H1 (cell line): ENCODE results near the gene USP6. TPM values are rescaled to one million over a fixed set of nuclear protein-coding genes. Genes with fewer than 3 reads are reported as not detected.

Experiments
- BCL11A ChIP-seq, 2 experiments: IDR thresholded peaks; one replicate each; pipeline ENCODE4 v1.6.1; 2011; ENCODE audit warnings: low read depth in 2 of 2, low read length in 2 of 2, mild to moderate bottlenecking in 2 of 2
- CREB1 ChIP-seq: IDR thresholded peaks from 2 replicates; pipeline ENCODE4 v1.6.1; 2012; ENCODE audit warnings: inconsistent platforms
- CTBP2 ChIP-seq: IDR thresholded peaks from 2 replicates; pipeline ENCODE4 v1.7.0; 2011; ENCODE audit warnings: borderline replicate concordance, mild to moderate bottlenecking, moderate library complexity, mixed read lengths, low read length; ENCODE audit not compliant: insufficient read depth, insufficient read length
- CTCF ChIP-seq, 3 experiments: IDR thresholded peaks; 1 replicate in 2 of 3; 2 replicates in 1 of 3; pipeline versions ENCODE4 v1.5.1 to v1.6.1; 2011; ENCODE audit warnings: low read length in 3 of 3, mild to moderate bottlenecking in 3 of 3, inconsistent platforms in 2 of 3, low read depth in 1 of 3, moderate library complexity in 1 of 3; ENCODE audit not compliant: insufficient read depth in 1 of 3; ENCODE audit errors: control extremely low read depth in 1 of 3
- E2F6 ChIP-seq: IDR thresholded peaks from 2 replicates; pipeline ENCODE4 v1.6.1; 2012; ENCODE audit warnings: inconsistent platforms
- EP300 ChIP-seq, 2 experiments: IDR thresholded peaks; 1 replicate in 1 of 2; 2 replicates in 1 of 2; pipeline ENCODE4 v1.6.1; 2011 to 2012; ENCODE audit warnings: low read depth in 2 of 2, low read length in 2 of 2, mild to moderate bottlenecking in 2 of 2, borderline replicate concordance in 1 of 2, inconsistent platforms in 1 of 2, moderate library complexity in 1 of 2
- JUND ChIP-seq: IDR thresholded peaks from 2 replicates; pipeline ENCODE4 v1.6.1; 2011; ENCODE audit warnings: mild to moderate bottlenecking, improper control_type of control experiment, low read length
- KDM1A ChIP-seq: fragments of 200-600, 300-600 bp; sonication (generic); IDR thresholded peaks from 2 replicates; pipeline ENCODE4 v1.7.1; 2016; ENCODE audit warnings: mild to moderate bottlenecking, low read length, borderline replicate concordance
- MAX ChIP-seq: IDR thresholded peaks from 2 replicates; pipeline ENCODE4 v1.6.1; 2012; ENCODE audit warnings: inconsistent platforms
- PHF8 ChIP-seq: fragments of 200-600 bp; sonication (generic); conservative IDR thresholded peaks from 2 replicates; pipeline ENCODE4 v1.7.1; 2012; ENCODE audit warnings: low read depth, mild to moderate bottlenecking, inconsistent platforms, low read length, moderate library complexity
- RAD21 ChIP-seq, 2 experiments: IDR thresholded peaks in 1 of 2; conservative IDR thresholded peaks in 1 of 2; 2 replicates each; pipeline ENCODE4 v1.6.1; 2011; ENCODE audit warnings: low read depth in 2 of 2, low read length in 2 of 2, improper control_type of control experiment in 1 of 2, inconsistent platforms in 1 of 2, mild to moderate bottlenecking in 1 of 2, moderate library complexity in 1 of 2
- RNF2 ChIP-seq: fragments of 200-900, 300-1000 bp; sonication (generic); IDR thresholded peaks from 2 replicates; pipeline ENCODE4 v1.7.1; 2016; ENCODE audit warnings: borderline replicate concordance, low read depth, mild to moderate bottlenecking, antibody characterized with exemption, low read length; ENCODE audit not compliant: poor library complexity, severe bottlenecking; ENCODE audit errors: missing control alignments
- SIX5 ChIP-seq: IDR thresholded peaks from 2 replicates; pipeline ENCODE4 v1.6.1; 2011; ENCODE audit warnings: mild to moderate bottlenecking, low read depth, low read length
- SP1 ChIP-seq: IDR thresholded peaks from 2 replicates; pipeline ENCODE4 v1.6.1; 2011; ENCODE audit warnings: low read depth, low read length
- TAF7 ChIP-seq: optimal IDR thresholded peaks from 2 replicates; pipeline ENCODE3; 2011; ENCODE audit warnings: low read depth, mild to moderate bottlenecking, inconsistent platforms, low read length, moderate library complexity, borderline replicate concordance
- TBP ChIP-seq: IDR thresholded peaks from 2 replicates; pipeline ENCODE4 v1.6.1; 2011; ENCODE audit warnings: low read depth, low read length, improper control_type of control experiment
- TCF12 ChIP-seq: IDR thresholded peaks from 2 replicates; pipeline ENCODE4 v1.6.1; 2011; ENCODE audit warnings: low read depth, mild to moderate bottlenecking, low read length
- YY1 ChIP-seq: IDR thresholded peaks from 2 replicates; pipeline ENCODE4 v1.6.1; 2011; ENCODE audit warnings: low read depth, mild to moderate bottlenecking, low read length
- polyA plus RNA-seq, 7 experiments: library from polyadenylated mRNA; depleted of rRNA in 3 of 7; stranded (reverse) in 5 of 7; unstranded in 2 of 7; fragments of >200 nt in 5 of 7; fragments of 200-250 nt in 2 of 7; gene quantifications; 1 replicate in 5 of 7; 2 replicates in 1 of 7; 4 replicates in 1 of 7; pipeline versions ENCODE4 v1.2.1 to v1.2.3, GENCODE V29; 2011 to 2013; ENCODE audit warnings: missing spikeins in 2 of 7, mixed read lengths in 2 of 7
- total RNA-seq: library from RNA; stranded (reverse); fragmentation: NEBNext Ultra II Directional; extraction: Animal tissue kit (Norgen Biotek cat#: 25700); gene quantifications from 2 replicates; pipeline ENCODE4 v1.2.1, GENCODE V29; 2021

USP6 gene
- total and polyA plus RNA-seq, 2 of the 8 experiments (the other 6 are each of a cell fraction or from before 2014, with no cell fraction given): 0.08 to 0.32 TPM

- TF ChIP-seq CTCF (IDR thresholded peaks at IDR 0.05; ENCODE audit: control extremely low read depth in 1 of 3, insufficient read depth in 1 of 3, low read depth in 1 of 3, low read length in 3 of 3): 0 out of 4 replicates have a peak, but pooled peaks of 1 of the 3 experiments have one; percentile 5
- peak; percentile 30 for TF ChIP-seq TAF7
- peak; percentile 90 for TF ChIP-seq E2F6
- TF ChIP-seq RAD21 (IDR thresholded peaks at IDR 0.05 in 1 of 2, conservative IDR thresholded peaks at IDR 0.05 in 1 of 2; ENCODE audit: low read depth in 2 of 2, low read length in 2 of 2): no peak
- TF ChIP-seq CREB1: peak; percentile 52; the same call in 1 of the 2 replicates
- 0 out of 3 replicates have a peak, but pooled peaks of 1 of the 2 experiments have one; percentile 2 for TF ChIP-seq EP300 (IDR thresholded peaks at IDR 0.05; ENCODE audit: borderline replicate concordance in 1 of 2, low read depth in 2 of 2, low read length in 2 of 2)
- TF ChIP-seq KDM1A: no peak; the same call in 1 of the 2 replicates
- TF ChIP-seq RNF2: no peak
- TF ChIP-seq MAX: peak; percentile 89
- TF ChIP-seq SP1: no peak
- TF ChIP-seq SIX5: peak; percentile 42
- TF ChIP-seq YY1: 0 out of 2 replicates have a peak, but pooled peaks have one; percentile 10
- no peak for TF ChIP-seq TCF12
- TF ChIP-seq BCL11A (IDR thresholded peaks at IDR 0.05; ENCODE audit: low read depth in 2 of 2, low read length in 2 of 2): no peak
- peak; percentile 48 for TF ChIP-seq CTBP2
- TF ChIP-seq TBP: peak; percentile 74
- TF ChIP-seq JUND: peak; percentile 7; the same call in 1 of the 2 replicates
- TF ChIP-seq PHF8: peak; percentile 81
These were observed 4.2 kb upstream of the USP6 start, which contains the start of gene ZNF232 (continued) for GRCh38 chr17:5111402-5112204.
